Measurements from ENCODE around the gene LARGE2. TPM values are rescaled to one million over a fixed set of nuclear protein-coding genes. Genes with fewer than 3 reads are reported as not detected.

LARGE2 gene
- total RNA-seq, 2 experiments from 2014 or later, result 2.7 to 3.5 TPM

- Histone ChIP-seq H3K36me3 (ENCODE audit: insufficient read depth, low read length) (no peaks in the 10 kb centered on the region), H3K27ac (ENCODE audit: low read depth in 1 of 2, low read length in 2 of 2) (no peak overlapping the region), H3K9me3 (ENCODE audit: control insufficient read depth in 1 of 2, insufficient read depth in 1 of 2, low read length in 2 of 2) (peaks cover 0 to 3% of the 10 kb centered on the region in 2 experiments), H3K27me3 (ENCODE audit: control insufficient read depth in 1 of 2, insufficient read depth in 2 of 2, low read length in 2 of 2) (peaks cover 4 to 6% of the 10 kb centered on the region in 2 experiments), H3K4me3 (ENCODE audit: low read length) (no peak overlapping the region), H3K4me1 (ENCODE audit: insufficient read depth, low read length) (peaks cover 56% of the 10 kb centered on the region)
- H3K4me3 Mint-ChIP-seq, result no peak overlapping the region
- intact Hi-C loops (cut with DNase I, micrococcal nuclease), result no loop called here
- no peak overlapping the region for H3K27ac Mint-ChIP-seq
- peaks cover 9% of the 10 kb centered on the region for H3K36me3 Mint-ChIP-seq (ENCODE audit: low read depth)
- no peak for ATAC-seq (ENCODE audit: poor library complexity)
- H3K9me3 Mint-ChIP-seq, result no peaks in the 10 kb centered on the region
- TF ChIP-seq CTCF (IDR thresholded peaks at IDR 0.05), result no peak
- H3K27me3 Mint-ChIP-seq, result peaks cover 14% of the 10 kb centered on the region
- ChIA-PET CTCF (interaction anchor here (1.5 kb wide), 1 partner anchor 8 kb away, joined by 3 read pairs; the partner anchor contains the start of gene PEX16), POLR2A (interaction anchor here (2.0 kb wide), 1 partner anchor 8 kb away, joined by 11 read pairs; the partner anchor contains the start of gene PEX16)
- peak in 1 of 14 experiments; percentile 14 for DNase-seq
- H3K4me1 Mint-ChIP-seq (ENCODE audit: low read depth), result peaks cover 26% of the 10 kb centered on the region
Observed at GRCh38 chr11:45926001-45926401, 3.5 kb downstream of the LARGE2 start.

GRCh38 chr11:45926536-45927331 lies 4.3 kb downstream of the LARGE2 start:
- peaks cover 13% of the 10 kb centered on the region for H3K36me3 Mint-ChIP-seq (ENCODE audit: low read depth)
- Histone ChIP-seq H3K4me1 (ENCODE audit: insufficient read depth, low read length) (peaks cover 56% of the 10 kb centered on the region), H3K27ac (ENCODE audit: low read depth in 1 of 2, low read length in 2 of 2) (no peak overlapping the region), H3K27me3 (ENCODE audit: control insufficient read depth in 1 of 2, insufficient read depth in 2 of 2, low read length in 2 of 2) (peaks cover 4% of the 10 kb centered on the region in 2 experiments), H3K4me3 (ENCODE audit: low read length) (no peak overlapping the region), H3K9me3 (ENCODE audit: control insufficient read depth in 1 of 2, insufficient read depth in 1 of 2, low read length in 2 of 2) (peaks cover 0 to 3% of the 10 kb centered on the region in 2 experiments), H3K36me3 (ENCODE audit: insufficient read depth, low read length) (peaks cover 3% of the 10 kb centered on the region)
- CTCF ChIA-PET, result interaction anchor here (1.5 kb wide), 1 partner anchor 9 kb away, joined by 3 read pairs; the partner anchor contains the start of gene PEX16
- H3K27me3 Mint-ChIP-seq, result peaks cover 9% of the 10 kb centered on the region
- H3K4me3 Mint-ChIP-seq, result no peak overlapping the region
- no peaks in the 10 kb centered on the region for H3K9me3 Mint-ChIP-seq
- no peak for ATAC-seq (ENCODE audit: poor library complexity)
- DNase-seq, result peak in 1 of 14 experiments; percentile 10
- intact Hi-C loops (cut with DNase I, micrococcal nuclease), result no loop called here
- peak overlapping the region; percentile 33 for H3K27ac Mint-ChIP-seq
- H3K4me1 Mint-ChIP-seq (ENCODE audit: low read depth), result peaks cover 28% of the 10 kb centered on the region
- no peak for TF ChIP-seq CTCF (IDR thresholded peaks at IDR 0.05)
- POLR2A ChIA-PET, result interaction anchor here (2.0 kb wide), 1 partner anchor 9 kb away, joined by 11 read pairs; the partner anchor contains the start of gene PEX16

- no peak overlapping the region for H3K4me3 ChIP-seq (ENCODE audit: low read length)
- no peak for ATAC-seq (ENCODE audit: poor library complexity)
- H3K36me3 ChIP-seq (ENCODE audit: insufficient read depth, low read length), result peaks cover 8% of the 10 kb centered on the region
- H3K4me1 Mint-ChIP-seq (ENCODE audit: low read depth), result peaks cover 30% of the 10 kb centered on the region
- H3K27me3 ChIP-seq (ENCODE audit: control insufficient read depth in 1 of 2, insufficient read depth in 2 of 2, low read length in 2 of 2), result peaks cover 0 to 4% of the 10 kb centered on the region in 2 experiments
- H3K4me3 Mint-ChIP-seq, result peak overlapping the region; percentile 38
- H3K27me3 Mint-ChIP-seq, result peaks cover 9% of the 10 kb centered on the region
- no peak overlapping the region for H3K27ac ChIP-seq (ENCODE audit: low read depth in 1 of 2, low read length in 2 of 2)
- H3K27ac Mint-ChIP-seq, result peak overlapping the region; percentile 33
- H3K36me3 Mint-ChIP-seq (ENCODE audit: low read depth), result peaks cover 13% of the 10 kb centered on the region
- intact Hi-C loops (cut with DNase I, micrococcal nuclease), result no loop called here
- H3K9me3 Mint-ChIP-seq, result no peaks in the 10 kb centered on the region
- CTCF ChIA-PET, result interaction anchor here (1.5 kb wide), 1 partner anchor 10 kb away, joined by 3 read pairs; the partner anchor contains the start of gene PEX16
- no peak for TF ChIP-seq CTCF (IDR thresholded peaks at IDR 0.05)
- DNase-seq, result peak in 2 of 14 experiments; percentile 12 to 35
- H3K9me3 ChIP-seq (ENCODE audit: control insufficient read depth in 1 of 2, insufficient read depth in 1 of 2, low read length in 2 of 2), result no peaks in the 10 kb centered on the region
- POLR2A ChIA-PET, result interaction anchor here (2.0 kb wide), 1 partner anchor 10 kb away, joined by 11 read pairs; the partner anchor contains the start of gene PEX16
- H3K4me1 ChIP-seq (ENCODE audit: insufficient read depth, low read length), result peaks cover 56% of the 10 kb centered on the region
Observed at GRCh38 chr11:45927332-45927683, 4.9 kb downstream of the LARGE2 start.

Data from CD4-positive, alpha-beta T cell (primary cell).